HG03457 (cell line): Measurements from ENCODE around the gene DGKD.
"Not testable (repeated sequence)": the region's sequence is repeated elsewhere in the genome, so short reads cannot be mapped to it uniquely, and the experiment has no call there.

Experiments used
- ATAC-seq: cut with Tn5 transposase; IDR thresholded peaks from one replicate; pipeline ENCODE4 v1.9.1; 2021; ENCODE audit warnings: moderate number of reproducible peaks; ENCODE audit not compliant: unreplicated experiment

DGKD gene

GRCh38 chr2:233360771-233361176, 6.5 kb downstream of the DGKD start:
- ATAC-seq: no peak

GRCh38 chr2:233361297-233361696, 7.0 kb downstream of the DGKD start:
- ATAC-seq: no peak

GRCh38 chr2:233362742-233363141, 8.4 kb downstream of the DGKD start:
- ATAC-seq: no peak

- no peak for ATAC-seq
Measured at GRCh38 chr2:233363744-233364235, 9.5 kb downstream of the DGKD start.

GRCh38 chr2:233365861-233366520, 11.7 kb downstream of the DGKD start:
- no peak for ATAC-seq

GRCh38 chr2:233367586-233367985, 13.3 kb downstream of the DGKD start:
- no peak for ATAC-seq

GRCh38 chr2:233368756-233369155, 14.5 kb downstream of the DGKD start:
- no peak for ATAC-seq

- no peak for ATAC-seq
Measured at GRCh38 chr2:233369462-233369861, 15.2 kb downstream of the DGKD start.

- no peak for ATAC-seq
Measured at GRCh38 chr2:233369897-233370685, 15.8 kb downstream of the DGKD start.

GRCh38 chr2:233371641-233372040, 17.3 kb downstream of the DGKD start:
- no peak for ATAC-seq

- no peak for ATAC-seq
Measured at GRCh38 chr2:233372855-233373254, 18.6 kb downstream of the DGKD start.

GRCh38 chr2:233373316-233373715, 19.0 kb downstream of the DGKD start:
- ATAC-seq: no peak

- ATAC-seq: not testable (repeated sequence)
Measured at GRCh38 chr2:233374776-233375175, 20.5 kb downstream of the DGKD start.

GRCh38 chr2:233375490-233376314, 21.4 kb downstream of the DGKD start:
- no peak for ATAC-seq

- ATAC-seq: no peak
Measured at GRCh38 chr2:233379034-233379433, 24.7 kb downstream of the DGKD start.

- no peak for ATAC-seq
Measured at GRCh38 chr2:233379441-233379840, 25.1 kb downstream of the DGKD start.

- peak; percentile 42 for ATAC-seq
Measured at GRCh38 chr2:233380132-233380895, 26.0 kb downstream of the DGKD start.

GRCh38 chr2:233380995-233381637, 26.8 kb downstream of the DGKD start:
- no peak for ATAC-seq

- no peak for ATAC-seq
Measured at GRCh38 chr2:233381638-233381995, 27.3 kb downstream of the DGKD start.

GRCh38 chr2:233384015-233384414, 29.7 kb downstream of the DGKD start:
- ATAC-seq: no peak
